Right cardiac atrium (tissue), 5 donors: Measurements from ENCODE around the gene ZNF107. TPM values are rescaled to one million over a fixed set of nuclear protein-coding genes. Genes with fewer than 3 reads are reported as not detected.
"Not testable (repeated sequence)": the region's sequence is repeated elsewhere in the genome, so short reads cannot be mapped to it uniquely, and the experiment has no call there.

Source experiments
- ATAC-seq, 2 donors: fragments of 200-7000 bp; cut with Tn5 transposase; one replicate each; pipeline versions ENCODE4 v1.8.0 to v1.9.1; 2020; ENCODE audit warnings: moderate library complexity in 2 of 2, mild to moderate bottlenecking in 1 of 2
- DNase-seq, 3 donors: peaks; one replicate each; pipeline ENCODE4 v3.0.0-alpha.2; 2020
- H3K27ac ChIP-seq: one replicate; pipeline ENCODE4 v1.5.1; 2013; ENCODE audit warnings: mild to moderate bottlenecking, low read length, control low read depth, moderate library complexity
- H3K27me3 ChIP-seq: one replicate; pipeline ENCODE4 v1.6.1; 2013; ENCODE audit not compliant: control insufficient read depth, insufficient read depth
- H3K4me1 ChIP-seq: one replicate; pipeline ENCODE4 v1.6.1; 2013; ENCODE audit warnings: low read length; ENCODE audit not compliant: control insufficient read depth, insufficient read depth
- H3K4me3 ChIP-seq: one replicate; pipeline ENCODE4 v1.5.1; 2013; ENCODE audit warnings: low read length, control low read depth
- H3K9me3 ChIP-seq: one replicate; pipeline ENCODE4 v1.6.1; 2013; ENCODE audit warnings: low read length; ENCODE audit not compliant: control insufficient read depth
- WGBS: extraction: QIAGEN DNeasy Blood & Tissue Kit; methylation state at CpG from one replicate; pipeline ENCODE4 v1.1.7; 2013; 5-methylcytosine and 5-hydroxymethylcytosine counted together
- intact Hi-C, 4 donors: fragments of 100-400 bp; cut with DNase I; formaldehyde crosslinking; loops; one replicate each; pipeline versions ENCODE4 v1.11.0 to v1.14.0; 2022 to 2023
- polyA plus RNA-seq: library from polyadenylated mRNA; stranded (reverse); fragments of 200-250 nt; gene quantifications from one replicate; pipeline ENCODE4 v1.2.3, GENCODE V29; 2013
- total RNA-seq, 4 donors: library from RNA; stranded (reverse); fragmentation: NEBNext Ultra II Directional; extraction: Animal tissue kit (Norgen Biotek cat#: 25700); gene quantifications; one replicate each; pipeline ENCODE4 v1.2.1, GENCODE V29; 2021
- donor health status: healthy with polysubstance abuse.
- donor health status: DM: no; HTN: yes; CAD: no.
- donor health status: DM: no; HTN: no; CAD: no.
- donor health status: DM: no; HTN: yes; CAD: no; lungs with severe emphysema.
- donor health status: DM: yes; HTN: yes; CAD: no.

ZNF107 gene
- total and polyA plus RNA-seq, 5 donors, result 1.3 to 3.1 (median 2.6) TPM

DNA sequence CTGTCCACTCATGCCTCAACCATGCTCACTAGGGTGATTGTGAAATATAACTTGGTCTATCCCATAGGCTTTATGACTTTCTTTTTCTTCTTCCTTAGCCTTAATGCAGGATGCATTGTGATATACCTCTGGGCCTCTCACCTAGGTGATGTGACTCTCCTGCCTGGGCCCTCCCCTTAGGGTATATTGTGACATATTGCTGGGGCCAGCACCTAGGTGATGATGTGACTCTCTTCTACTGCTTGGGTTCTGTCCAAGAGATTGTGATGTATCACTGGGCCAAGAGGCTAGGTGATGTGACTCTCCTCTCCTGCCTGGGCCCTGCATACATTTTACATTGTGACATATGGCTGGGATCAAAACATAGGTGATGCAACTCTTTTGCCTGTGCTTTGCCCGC, 14.7 kb upstream of the ZNF107 start:
- H3K27me3 ChIP-seq, result no peaks in the 10 kb centered on the region
- no peak overlapping the region for H3K27ac ChIP-seq
- WGBS, result 98% methylated on average over 1 of the region's 1 CpG
- ATAC-seq (no peak), DNase-seq (no peak)
- intact Hi-C loops, result no loop called here
- no peak overlapping the region for H3K4me3 ChIP-seq
- no peaks in the 10 kb centered on the region for H3K9me3 ChIP-seq
- H3K4me1 ChIP-seq, result no peaks in the 10 kb centered on the region

DNA sequence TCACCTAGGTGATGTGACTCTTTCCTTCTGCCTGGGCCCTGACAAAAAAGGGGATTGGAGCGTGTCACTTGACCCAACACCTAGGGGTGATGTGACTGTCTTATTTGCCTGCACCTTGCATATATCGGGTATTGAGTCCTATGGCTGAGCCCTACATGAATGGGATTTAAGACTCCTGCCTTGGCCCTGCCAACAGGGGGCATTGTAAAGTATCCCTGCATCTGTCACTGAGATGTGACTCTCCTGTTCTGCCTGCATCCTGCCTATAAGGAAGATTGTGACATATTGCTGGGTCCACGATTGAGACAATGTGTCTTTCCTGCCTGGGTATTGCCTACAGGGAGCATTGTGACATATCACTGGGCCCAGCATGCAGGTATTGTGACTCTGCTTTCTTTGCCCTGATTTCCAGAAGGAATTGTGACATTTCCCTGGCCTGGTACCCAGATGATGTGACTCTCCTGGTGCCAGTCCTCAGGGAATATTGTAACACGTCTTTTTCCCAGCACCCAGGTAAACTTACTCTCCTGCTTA, 14.2 kb upstream of the ZNF107 start:
- DNase-seq (no peak), ATAC-seq (no peak)
- H3K4me1 ChIP-seq, result no peaks in the 10 kb centered on the region
- intact Hi-C loops, result no loop called here
- H3K27ac ChIP-seq, result no peak overlapping the region
- H3K9me3 ChIP-seq, result no peaks in the 10 kb centered on the region
- WGBS, result 69% methylated on average over 4 of the region's 4 CpGs
- no peaks in the 10 kb centered on the region for H3K27me3 ChIP-seq
- no peak overlapping the region for H3K4me3 ChIP-seq

DNA sequence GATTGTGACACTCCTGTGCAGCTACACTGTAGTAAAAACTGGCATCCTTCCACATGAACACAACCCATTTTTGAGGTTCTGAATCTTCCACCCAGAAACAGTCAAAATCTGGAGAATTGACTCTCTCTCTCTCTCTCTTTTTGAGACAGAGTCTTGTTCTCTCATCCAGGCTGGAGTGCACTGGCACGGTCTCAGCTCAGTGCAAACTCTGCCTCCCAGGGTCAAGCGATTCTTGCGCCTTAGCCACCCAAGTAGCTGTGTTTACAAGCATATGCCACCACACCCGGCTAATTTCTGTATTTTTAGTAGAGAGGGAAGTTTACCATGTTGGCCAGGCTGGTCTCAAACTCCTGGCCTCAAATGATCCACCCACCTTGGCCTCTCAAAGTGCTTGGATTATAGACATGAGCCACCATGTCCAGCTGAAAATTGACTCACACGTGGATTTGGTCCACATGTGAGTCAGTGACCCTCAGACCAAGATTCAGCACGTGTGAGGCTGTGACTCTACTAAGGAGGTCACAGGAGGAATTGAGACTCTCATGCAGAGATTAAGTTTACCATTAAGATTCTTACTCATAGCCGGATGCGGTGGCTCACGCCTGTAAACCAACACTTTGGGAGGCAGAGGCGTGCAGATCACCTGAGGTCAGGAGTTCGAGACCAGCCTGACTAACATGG, 12.1 kb upstream of the ZNF107 start:
- no peaks in the 10 kb centered on the region for H3K4me1 ChIP-seq
- 85% methylated on average over 11 of the region's 11 CpGs for WGBS
- H3K27ac ChIP-seq, result no peak overlapping the region
- H3K9me3 ChIP-seq, result no peaks in the 10 kb centered on the region
- ATAC-seq, result no peak
- H3K4me3 ChIP-seq, result no peak overlapping the region
- no peaks in the 10 kb centered on the region for H3K27me3 ChIP-seq
- intact Hi-C loops, result no loop called here
- DNase-seq, result no peak

DNA sequence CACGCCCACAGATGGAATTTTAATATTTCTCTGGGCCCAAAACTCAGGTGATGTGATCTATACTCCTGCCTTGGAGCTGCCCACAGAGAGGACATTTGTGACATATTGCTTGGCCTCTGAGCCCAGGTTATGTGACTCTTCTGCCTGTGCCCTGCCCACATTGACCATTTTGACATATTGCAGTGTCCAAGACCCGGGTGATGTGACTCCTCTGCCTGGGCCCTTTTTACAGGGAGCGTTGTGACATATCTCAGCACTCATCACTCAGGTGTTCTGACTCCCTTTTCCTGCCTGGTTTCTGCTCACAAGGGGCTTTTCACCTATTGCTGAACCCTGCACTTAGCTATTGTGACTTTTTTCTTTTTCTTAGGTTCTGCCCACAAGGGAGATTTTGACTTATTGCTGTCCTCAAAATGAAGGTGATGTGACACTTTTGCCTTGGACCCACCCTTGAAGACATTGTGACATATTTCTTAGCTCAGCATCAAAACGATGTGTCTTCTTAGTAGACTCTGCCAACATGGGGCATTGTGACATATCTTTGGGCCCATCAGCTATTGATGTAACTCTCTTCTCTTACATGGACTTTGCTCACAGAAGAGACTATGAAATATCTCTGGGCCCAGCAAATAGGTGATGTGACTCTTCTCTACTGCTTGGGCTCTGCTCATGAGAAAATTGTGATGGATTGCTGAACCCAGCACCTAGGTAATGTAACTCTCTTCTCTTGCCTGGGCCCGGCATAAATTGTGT, 11.0 kb upstream of the ZNF107 start:
- H3K27ac ChIP-seq, result no peak overlapping the region
- no peak for ATAC-seq
- 74% methylated on average over 5 of the region's 5 CpGs for WGBS
- H3K4me3 ChIP-seq, result no peak overlapping the region
- H3K27me3 ChIP-seq, result no peaks in the 10 kb centered on the region
- H3K4me1 ChIP-seq, result no peaks in the 10 kb centered on the region
- H3K9me3 ChIP-seq, result no peaks in the 10 kb centered on the region
- no peak for DNase-seq
- intact Hi-C loops, result no loop called here

DNA sequence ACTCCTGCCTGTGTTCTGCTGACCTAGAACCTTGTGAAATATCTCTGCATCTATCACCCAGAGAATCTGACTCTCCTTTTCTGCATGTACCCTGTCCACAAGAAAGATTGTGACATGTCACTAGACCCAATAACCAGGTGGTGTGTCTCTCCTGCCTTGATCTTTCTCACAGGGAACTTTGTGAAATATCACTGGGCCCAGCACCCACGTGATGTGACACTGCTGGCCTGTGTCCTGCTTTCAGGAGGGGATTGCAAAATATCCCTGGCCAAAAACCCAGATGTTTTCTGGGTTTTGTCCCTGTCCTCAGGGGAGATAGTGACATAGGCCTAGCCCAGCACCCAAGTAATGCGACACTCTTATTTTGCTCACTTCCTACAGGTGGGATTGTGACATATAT, 10.1 kb upstream of the ZNF107 start:
- Histone ChIP-seq H3K4me3 (no peak overlapping the region), H3K27ac (no peak overlapping the region), H3K27me3 (no peaks in the 10 kb centered on the region), H3K9me3 (no peaks in the 10 kb centered on the region), H3K4me1 (no peaks in the 10 kb centered on the region)
- no peak for DNase-seq
- intact Hi-C loops, result no loop called here
- ATAC-seq, result no peak
- WGBS, result 55% methylated on average over 2 of the region's 2 CpGs

DNA sequence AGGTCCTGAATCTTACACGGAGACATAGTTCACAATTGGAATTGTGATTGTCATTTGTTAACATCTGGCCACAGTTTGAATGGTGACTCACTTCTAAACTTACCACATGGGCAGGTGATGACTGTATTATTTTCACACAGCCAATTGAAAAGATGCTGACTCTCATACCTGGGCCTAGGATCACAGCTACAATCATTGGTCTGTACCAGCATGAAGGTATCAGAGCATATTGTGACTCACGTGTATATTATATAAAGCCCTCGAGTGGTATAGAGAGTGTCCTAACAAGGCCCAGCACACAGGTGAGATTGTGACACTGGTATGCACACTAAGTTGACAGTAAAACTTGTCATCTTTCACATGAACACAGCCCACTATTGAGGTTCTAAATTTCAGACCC, 9.4 kb upstream of the ZNF107 start:
- intact Hi-C loops, result no loop called here
- WGBS, result 89% methylated on average over 3 of the region's 3 CpGs
- Histone ChIP-seq H3K9me3 (no peaks in the 10 kb centered on the region), H3K4me3 (no peak overlapping the region), H3K27ac (no peak overlapping the region), H3K27me3 (no peaks in the 10 kb centered on the region), H3K4me1 (no peaks in the 10 kb centered on the region)
- ATAC-seq (no peak), DNase-seq (no peak)

DNA sequence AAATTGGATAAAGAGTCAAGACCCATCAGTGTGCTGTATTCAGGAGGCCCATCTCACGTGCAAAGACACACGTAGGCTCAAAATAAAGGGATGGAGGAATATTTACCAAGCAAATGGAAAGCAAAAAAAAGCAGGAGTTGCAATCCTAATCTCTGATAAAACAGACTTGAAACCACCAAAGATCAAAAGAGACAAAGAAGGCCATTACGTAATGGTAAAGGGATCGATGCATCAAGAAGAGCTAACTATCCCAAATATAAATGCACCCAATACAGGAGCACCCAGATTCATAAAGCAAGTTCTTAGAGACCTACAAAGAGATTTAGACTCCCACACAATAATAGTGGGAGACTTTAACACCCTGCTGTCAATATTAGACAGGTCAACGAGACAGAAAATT, 3.8 kb upstream of the ZNF107 start:
- H3K4me1 ChIP-seq, DNase-seq, ATAC-seq, intact Hi-C loops, H3K27ac ChIP-seq, H3K4me3 ChIP-seq, H3K27me3 ChIP-seq, H3K9me3 ChIP-seq: not testable (repeated sequence)
- 94% methylated on average over 5 of the region's 5 CpGs for WGBS

DNA sequence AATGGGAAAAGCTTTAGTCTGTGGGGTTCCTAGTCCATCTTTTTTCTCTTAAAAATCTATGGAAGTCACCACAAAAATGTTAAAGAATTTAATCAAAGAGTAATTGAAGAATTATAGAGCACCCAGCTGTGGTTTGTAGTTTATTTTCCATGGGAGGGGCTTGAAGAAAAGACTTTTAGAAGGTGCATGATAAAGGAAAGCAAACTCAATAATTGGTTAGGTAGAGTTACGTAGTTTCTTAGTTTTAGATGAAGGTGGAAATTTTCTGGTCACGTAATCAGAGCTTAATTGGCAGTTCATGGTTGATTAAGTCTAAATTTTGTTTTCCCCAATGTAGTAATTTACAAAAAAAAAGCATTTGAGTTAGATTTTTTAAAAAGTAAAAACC, 724 bp downstream of the ZNF107 start:
- no peaks in the 10 kb centered on the region for H3K27me3 ChIP-seq
- DNase-seq, result no peak
- no peaks in the 10 kb centered on the region for H3K4me1 ChIP-seq
- H3K27ac ChIP-seq, result peak overlapping the region; percentile 91
- peak overlapping the region; percentile 76 for H3K4me3 ChIP-seq
- 57% methylated on average over 2 of the region's 2 CpGs for WGBS
- ATAC-seq, result no peak
- intact Hi-C loops, result no loop called here
- no peaks in the 10 kb centered on the region for H3K9me3 ChIP-seq

DNA sequence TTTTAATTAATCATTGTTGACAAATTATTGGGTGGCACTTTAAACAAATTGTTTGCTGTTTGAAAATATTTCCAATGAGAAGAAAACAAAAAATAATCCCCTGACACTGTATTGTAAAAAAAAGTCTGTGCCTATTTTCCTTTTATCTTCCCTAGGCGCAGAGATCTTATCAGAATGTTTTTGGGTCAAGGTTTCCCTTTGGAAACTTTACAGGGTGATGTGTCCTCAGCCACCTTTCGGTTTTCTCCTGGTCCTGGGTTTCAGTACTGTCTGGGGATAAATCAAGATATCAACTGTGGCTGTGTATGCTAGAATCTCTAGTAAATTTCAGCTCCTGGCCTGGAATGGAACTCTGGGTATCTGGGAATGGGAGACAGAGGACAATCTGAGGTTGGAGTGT, 1.4 kb downstream of the ZNF107 start:
- H3K9me3 ChIP-seq, result no peaks in the 10 kb centered on the region
- no peaks in the 10 kb centered on the region for H3K4me1 ChIP-seq
- H3K4me3 ChIP-seq, result no peak overlapping the region
- no peaks in the 10 kb centered on the region for H3K27me3 ChIP-seq
- WGBS, result 84% methylated on average over 2 of the region's 2 CpGs
- DNase-seq, result no peak
- no peak for ATAC-seq
- no peak overlapping the region for H3K27ac ChIP-seq
- intact Hi-C loops, result no loop called here

DNA sequence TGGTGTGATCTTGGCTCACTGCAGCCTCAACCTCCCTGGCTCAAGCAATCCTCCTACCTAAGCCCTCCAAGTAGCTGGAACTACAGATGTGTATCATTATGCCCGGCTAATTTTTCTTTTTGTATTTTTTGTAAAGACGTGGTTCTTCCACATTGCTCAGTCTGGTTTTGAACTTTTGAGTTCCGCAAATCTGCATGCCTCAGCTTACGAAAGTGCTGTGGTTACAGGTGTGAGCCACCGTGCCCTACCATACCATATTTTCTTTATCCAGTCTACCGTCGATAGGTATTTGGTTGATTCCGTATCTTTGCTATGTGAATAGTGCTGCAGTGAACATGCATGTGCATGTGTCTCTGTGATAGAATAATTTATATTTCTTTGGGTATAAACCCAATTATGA, 6.5 kb downstream of the ZNF107 start:
- 97% methylated on average over 8 of the region's 8 CpGs for whole genome bisulfite sequencing
- Histone ChIP-seq H3K4me1 (no peaks in the 10 kb centered on the region), H3K4me3 (no peak overlapping the region), H3K27me3 (no peaks in the 10 kb centered on the region), H3K9me3 (no peaks in the 10 kb centered on the region), H3K27ac (no peak overlapping the region)
- DNase-seq (no peak), ATAC-seq (no peak)
- intact Hi-C loops, result no loop called here

DNA sequence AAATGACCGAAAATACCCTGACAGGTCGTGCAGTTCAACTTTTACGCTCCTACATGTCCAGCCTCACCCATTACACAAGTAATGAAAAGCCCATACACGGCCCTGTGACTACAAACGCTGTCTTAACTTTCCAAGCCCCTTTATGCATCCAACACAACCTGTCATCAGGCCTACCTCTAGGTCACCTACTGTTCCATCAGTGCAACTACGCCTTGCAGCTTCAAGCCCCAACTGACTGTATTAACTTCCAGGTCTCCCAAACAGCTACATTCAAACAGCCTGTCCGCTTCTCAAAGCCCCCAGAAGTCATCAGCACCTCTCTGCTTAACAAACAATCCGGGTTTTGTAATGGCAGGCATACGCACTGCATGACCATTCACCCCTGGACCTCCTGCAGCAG, 19.2 kb downstream of the ZNF107 start:
- Histone ChIP-seq H3K9me3 (no peaks in the 10 kb centered on the region), H3K27ac (no peak overlapping the region), H3K4me1 (peaks cover 2% of the 10 kb centered on the region), H3K4me3 (no peak overlapping the region), H3K27me3 (no peaks in the 10 kb centered on the region)
- DNase-seq (no peak), ATAC-seq (no peak)
- WGBS, result 97% methylated on average over 9 of the region's 9 CpGs
- intact Hi-C loops, result no loop called here
